NCI-H146 treated with DMSO at 0.1 percent for 48 hours (cell line): ENCODE results near the gene CIAO2A.
"Not testable (repeated sequence)": the region's sequence is repeated elsewhere in the genome, so short reads cannot be mapped to it uniquely, and the experiment has no call there.

ENCODE experiments used
- DNase-seq: peaks from one replicate; lab custom pipeline; 2025; ENCODE audit not compliant: unreplicated experiment; lab: John Stamatoyannopoulos, UW

The CIAO2A gene

GRCh38 chr15:64072812-64073211 lies 20.8 kb downstream of the CIAO2A start:
- DNase-seq = peak; percentile 54

GRCh38 chr15:64071931-64072765 lies 21.5 kb downstream of the CIAO2A start:
- no peak for DNase-seq

- no peak for DNase-seq
These were observed 22.4 kb downstream of the CIAO2A start for GRCh38 chr15:64070965-64071851.

- no peak for DNase-seq
These were observed 23.5 kb downstream of the CIAO2A start for GRCh38 chr15:64070106-64070505.

- DNase-seq = no peak
These were observed 25.5 kb downstream of the CIAO2A start for GRCh38 chr15:64068133-64068532.

GRCh38 chr15:64067564-64068030 lies 26.0 kb downstream of the CIAO2A start:
- peak; percentile 8 for DNase-seq

- no peak for DNase-seq
These were observed 27.2 kb downstream of the CIAO2A start for GRCh38 chr15:64066451-64066850.

GRCh38 chr15:64060716-64061115 lies 32.9 kb downstream of the CIAO2A start:
- no peak for DNase-seq

GRCh38 chr15:64059104-64059503 lies 34.5 kb downstream of the CIAO2A start:
- DNase-seq = not testable (repeated sequence)

- no peak for DNase-seq
These were observed 35.4 kb downstream of the CIAO2A start for GRCh38 chr15:64058279-64058678.

- not testable (repeated sequence) for DNase-seq
These were observed 40.0 kb downstream of the CIAO2A start for GRCh38 chr15:64053674-64054073.

- no peak for DNase-seq
These were observed 40.6 kb downstream of the CIAO2A start for GRCh38 chr15:64052925-64053491.

GRCh38 chr15:64051407-64052259 lies 42.0 kb downstream of the CIAO2A start:
- DNase-seq = no peak

- no peak for DNase-seq
These were observed 42.6 kb downstream of the CIAO2A start for GRCh38 chr15:64051093-64051402.

- peak; percentile 81 for DNase-seq
These were observed 43.2 kb downstream of the CIAO2A start for GRCh38 chr15:64050281-64051092.

- DNase-seq = no peak
These were observed 44.7 kb downstream of the CIAO2A start for GRCh38 chr15:64048781-64049460.

- DNase-seq = no peak
These were observed 47.1 kb downstream of the CIAO2A start, which contains the start of gene DAPK2 for GRCh38 chr15:64046421-64047153. Gene DAPK2, minus strand, starts transcription at chr15:64046485. Its CDS starts 6,224 bp downstream, at chr15:64040261.

GRCh38 chr15:64045774-64046420 lies 47.7 kb downstream of the CIAO2A start:
- no peak for DNase-seq
